ENCODE measurements around the gene RABEPK. TPM values are rescaled to one million over a fixed set of nuclear protein-coding genes. Genes with fewer than 3 reads are reported as not detected.

Gene RABEPK
- polyA plus RNA-seq, 1 donor (not counting 4 experiments of a cell fraction or from before 2014, with no cell fraction given) = 33.4 TPM

DNA sequence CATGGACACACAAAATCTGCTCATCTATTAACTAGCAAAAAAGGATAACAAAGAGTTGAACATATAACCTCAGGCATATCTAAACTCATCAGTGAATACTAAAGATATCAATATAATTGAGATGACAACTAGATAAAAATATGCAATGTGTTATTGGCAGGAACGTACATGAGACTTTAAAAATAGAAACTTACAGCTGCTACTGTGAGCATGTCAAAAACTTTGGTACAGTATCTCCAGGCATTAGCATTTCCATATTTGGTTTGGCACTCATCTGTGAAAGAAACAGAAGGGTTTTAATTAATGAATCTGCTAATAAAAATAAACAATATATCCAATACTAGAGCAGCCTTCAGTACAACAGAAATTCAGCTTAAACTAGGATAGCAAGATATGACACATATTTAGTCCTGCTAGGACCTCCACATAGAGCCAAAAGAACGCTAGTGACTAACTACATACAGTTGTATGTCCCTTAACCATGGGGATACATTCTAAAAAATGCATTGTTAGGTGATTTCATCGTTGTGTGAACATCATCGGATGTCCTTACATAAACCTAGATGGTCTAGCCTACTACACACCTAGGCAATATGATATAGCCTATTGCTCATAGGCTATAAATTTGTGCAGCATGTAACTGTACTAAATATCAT, 46.5 kb upstream of the RABEPK start:
- no peaks in the 10 kb centered on the region for H4K20me1 ChIP-seq (ENCODE audit: control insufficient read depth, extremely low read depth, insufficient read depth, low read length)
- no peak overlapping the region for H3K4me3 ChIP-seq (ENCODE audit: control insufficient read depth in 2 of 3, extremely low read depth in 1 of 3, insufficient read depth in 2 of 3, low read depth in 1 of 3, low read length in 3 of 3)
- no peak overlapping the region for H3K4me2 ChIP-seq (ENCODE audit: control insufficient read depth, extremely low read depth, insufficient read depth, low read depth, low read length)
- DNase-seq (ENCODE audit: low read depth, low spot score) (no peak), FAIRE-seq (no peak)
- dilution Hi-C loops (cut with MboI; ENCODE audit: extremely low pct_ligation_motif_present, low sequenced_read_pairs) = no loop called here
- H3K9me3 ChIP-seq (ENCODE audit: control insufficient read depth, low read depth, low read length) = no peaks in the 10 kb centered on the region
- no peaks in the 10 kb centered on the region for H3K27me3 ChIP-seq (ENCODE audit: control insufficient read depth, extremely low read depth, insufficient read depth, low read length)
- H3K9me1 ChIP-seq (ENCODE audit: control insufficient read depth, extremely low read depth, insufficient read depth, low read length) = no peaks in the 10 kb centered on the region
- no peaks in the 10 kb centered on the region for H3K79me2 ChIP-seq (ENCODE audit: control insufficient read depth, insufficient read depth, low read length)
- H3K9ac ChIP-seq (ENCODE audit: control insufficient read depth, extremely low read depth, insufficient read depth, low read length) = no peak overlapping the region
- no peaks in the 10 kb centered on the region for H3K4me1 ChIP-seq (ENCODE audit: control insufficient read depth, extremely low read depth, insufficient read depth, low read length)
- TF ChIP-seq CTCF (optimal IDR thresholded peaks at IDR 0.05 in 1 of 3, IDR thresholded peaks at IDR 0.05 in 1 of 3, conservative IDR thresholded peaks at IDR 0.05 in 1 of 3; ENCODE audit: extremely low read depth in 1 of 3, insufficient read depth in 2 of 3, low read length in 3 of 3) (no peak), EZH2 (IDR thresholded peaks at IDR 0.05; ENCODE audit: low read length) (no peak)
- peaks cover 15 to 17% of the 10 kb centered on the region in 2 experiments for H3K36me3 ChIP-seq (ENCODE audit: control insufficient read depth in 2 of 2, extremely low read depth in 1 of 2, insufficient read depth in 2 of 2, low read length in 2 of 2)
- no peak overlapping the region for H2AFZ ChIP-seq (ENCODE audit: control insufficient read depth, low read length)
- no peak overlapping the region for H3K27ac ChIP-seq (ENCODE audit: control insufficient read depth, insufficient read depth, low read length)

- H2AFZ ChIP-seq (ENCODE audit: control insufficient read depth, low read length) = no peak overlapping the region
- TF ChIP-seq EZH2 (IDR thresholded peaks at IDR 0.05; ENCODE audit: low read length) (no peak), CTCF (optimal IDR thresholded peaks at IDR 0.05 in 1 of 3, IDR thresholded peaks at IDR 0.05 in 1 of 3, conservative IDR thresholded peaks at IDR 0.05 in 1 of 3; ENCODE audit: extremely low read depth in 1 of 3, insufficient read depth in 2 of 3, low read length in 3 of 3) (no peak)
- H3K4me2 ChIP-seq (ENCODE audit: control insufficient read depth, extremely low read depth, insufficient read depth, low read depth, low read length) = no peak overlapping the region
- H3K4me1 ChIP-seq (ENCODE audit: control insufficient read depth, extremely low read depth, insufficient read depth, low read length) = peaks cover 3% of the 10 kb centered on the region
- no peak overlapping the region for H3K9ac ChIP-seq (ENCODE audit: control insufficient read depth, extremely low read depth, insufficient read depth, low read length)
- DNase-seq (ENCODE audit: low read depth, low spot score) (no peak), FAIRE-seq (no peak)
- peaks cover 5 to 12% of the 10 kb centered on the region in 2 experiments for H3K36me3 ChIP-seq (ENCODE audit: control insufficient read depth in 2 of 2, extremely low read depth in 1 of 2, insufficient read depth in 2 of 2, low read length in 2 of 2)
- peaks cover 5% of the 10 kb centered on the region for H3K79me2 ChIP-seq (ENCODE audit: control insufficient read depth, insufficient read depth, low read length)
- H3K27ac ChIP-seq (ENCODE audit: control insufficient read depth, insufficient read depth, low read length) = no peak overlapping the region
- no peak overlapping the region for H3K4me3 ChIP-seq (ENCODE audit: control insufficient read depth in 2 of 3, extremely low read depth in 1 of 3, insufficient read depth in 2 of 3, low read depth in 1 of 3, low read length in 3 of 3)
- dilution Hi-C loops (cut with MboI; ENCODE audit: extremely low pct_ligation_motif_present, low sequenced_read_pairs) = no loop called here
- H4K20me1 ChIP-seq (ENCODE audit: control insufficient read depth, extremely low read depth, insufficient read depth, low read length) = no peaks in the 10 kb centered on the region
- no peaks in the 10 kb centered on the region for H3K9me3 ChIP-seq (ENCODE audit: control insufficient read depth, low read depth, low read length)
- H3K9me1 ChIP-seq (ENCODE audit: control insufficient read depth, extremely low read depth, insufficient read depth, low read length) = no peaks in the 10 kb centered on the region
- H3K27me3 ChIP-seq (ENCODE audit: control insufficient read depth, extremely low read depth, insufficient read depth, low read length) = no peaks in the 10 kb centered on the region
Measured at GRCh38 chr9:125156551-125156950, 43.8 kb upstream of the RABEPK start.
